OCI-LY7 (cell line): ENCODE data around the gene AMHR2.

ENCODE experiments used
- EZH2phosphoT487 ChIP-seq: fragments of 200-600 bp; sonication (generic); IDR thresholded peaks from 2 replicates; pipeline ENCODE4 v1.6.1; 2018; ENCODE audit warnings: low read depth, borderline replicate concordance, mild to moderate bottlenecking, mixed run types, antibody characterized with exemption, low read length, moderate library complexity, mixed read lengths
- TF ChIP-seq, protein P1 (sequence below): fragments of 200-600 bp; sonication (generic); conservative IDR thresholded peaks from 2 replicates; pipeline ENCODE4 v1.5.1; 2014; ENCODE audit warnings: mild to moderate bottlenecking, antibody characterized with exemption, low read length, moderate library complexity, mixed read lengths

DNA sequence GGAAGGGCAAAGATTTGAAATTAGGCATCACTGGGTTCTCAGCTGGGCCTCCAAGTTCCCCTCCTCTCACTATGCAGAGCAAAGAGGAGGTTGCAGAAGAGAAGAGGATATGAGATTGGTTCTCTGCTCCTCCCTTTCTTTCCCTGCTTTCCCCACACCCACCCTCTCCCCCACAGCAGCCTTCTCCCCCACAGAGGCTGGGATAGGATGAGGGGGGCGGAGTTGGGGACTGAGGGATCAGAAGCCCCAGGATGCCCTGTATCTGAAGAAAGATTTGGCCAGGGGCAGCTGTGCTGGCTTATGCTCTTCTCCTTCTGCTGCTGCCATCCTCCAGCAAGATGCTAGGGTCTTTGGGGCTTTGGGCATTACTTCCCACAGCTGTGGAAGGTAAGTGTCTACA is at the start of gene AMHR2:
- TF ChIP-seq, protein P1, sequence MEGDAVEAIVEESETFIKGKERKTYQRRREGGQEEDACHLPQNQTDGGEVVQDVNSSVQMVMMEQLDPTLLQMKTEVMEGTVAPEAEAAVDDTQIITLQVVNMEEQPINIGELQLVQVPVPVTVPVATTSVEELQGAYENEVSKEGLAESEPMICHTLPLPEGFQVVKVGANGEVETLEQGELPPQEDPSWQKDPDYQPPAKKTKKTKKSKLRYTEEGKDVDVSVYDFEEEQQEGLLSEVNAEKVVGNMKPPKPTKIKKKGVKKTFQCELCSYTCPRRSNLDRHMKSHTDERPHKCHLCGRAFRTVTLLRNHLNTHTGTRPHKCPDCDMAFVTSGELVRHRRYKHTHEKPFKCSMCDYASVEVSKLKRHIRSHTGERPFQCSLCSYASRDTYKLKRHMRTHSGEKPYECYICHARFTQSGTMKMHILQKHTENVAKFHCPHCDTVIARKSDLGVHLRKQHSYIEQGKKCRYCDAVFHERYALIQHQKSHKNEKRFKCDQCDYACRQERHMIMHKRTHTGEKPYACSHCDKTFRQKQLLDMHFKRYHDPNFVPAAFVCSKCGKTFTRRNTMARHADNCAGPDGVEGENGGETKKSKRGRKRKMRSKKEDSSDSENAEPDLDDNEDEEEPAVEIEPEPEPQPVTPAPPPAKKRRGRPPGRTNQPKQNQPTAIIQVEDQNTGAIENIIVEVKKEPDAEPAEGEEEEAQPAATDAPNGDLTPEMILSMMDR: no peak
- TF ChIP-seq EZH2phosphoT487: no peak
